Choroid plexus epithelial cell (primary cell): Measurements from ENCODE around the gene NR0B2.

ENCODE experiments used
- DNase-seq: peaks from one replicate; pipeline ENCODE4 v3.0.0-alpha.2; 2010; ENCODE audit warnings: low read depth
- H3K4me3 ChIP-seq: 2 replicates; pipeline ENCODE4 v1.5.1; 2011; ENCODE audit warnings: low read depth, mild to moderate bottlenecking, control low read depth, low read length, moderate library complexity
- TF ChIP-seq, protein P1 (sequence below): conservative IDR thresholded peaks from 2 replicates; pipeline ENCODE4 v1.5.1; 2011; ENCODE audit warnings: low read depth, mild to moderate bottlenecking, control low read depth, inconsistent platforms, low read length, moderate library complexity

Gene NR0B2, protein sequence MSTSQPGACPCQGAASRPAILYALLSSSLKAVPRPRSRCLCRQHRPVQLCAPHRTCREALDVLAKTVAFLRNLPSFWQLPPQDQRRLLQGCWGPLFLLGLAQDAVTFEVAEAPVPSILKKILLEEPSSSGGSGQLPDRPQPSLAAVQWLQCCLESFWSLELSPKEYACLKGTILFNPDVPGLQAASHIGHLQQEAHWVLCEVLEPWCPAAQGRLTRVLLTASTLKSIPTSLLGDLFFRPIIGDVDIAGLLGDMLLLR

DNA sequence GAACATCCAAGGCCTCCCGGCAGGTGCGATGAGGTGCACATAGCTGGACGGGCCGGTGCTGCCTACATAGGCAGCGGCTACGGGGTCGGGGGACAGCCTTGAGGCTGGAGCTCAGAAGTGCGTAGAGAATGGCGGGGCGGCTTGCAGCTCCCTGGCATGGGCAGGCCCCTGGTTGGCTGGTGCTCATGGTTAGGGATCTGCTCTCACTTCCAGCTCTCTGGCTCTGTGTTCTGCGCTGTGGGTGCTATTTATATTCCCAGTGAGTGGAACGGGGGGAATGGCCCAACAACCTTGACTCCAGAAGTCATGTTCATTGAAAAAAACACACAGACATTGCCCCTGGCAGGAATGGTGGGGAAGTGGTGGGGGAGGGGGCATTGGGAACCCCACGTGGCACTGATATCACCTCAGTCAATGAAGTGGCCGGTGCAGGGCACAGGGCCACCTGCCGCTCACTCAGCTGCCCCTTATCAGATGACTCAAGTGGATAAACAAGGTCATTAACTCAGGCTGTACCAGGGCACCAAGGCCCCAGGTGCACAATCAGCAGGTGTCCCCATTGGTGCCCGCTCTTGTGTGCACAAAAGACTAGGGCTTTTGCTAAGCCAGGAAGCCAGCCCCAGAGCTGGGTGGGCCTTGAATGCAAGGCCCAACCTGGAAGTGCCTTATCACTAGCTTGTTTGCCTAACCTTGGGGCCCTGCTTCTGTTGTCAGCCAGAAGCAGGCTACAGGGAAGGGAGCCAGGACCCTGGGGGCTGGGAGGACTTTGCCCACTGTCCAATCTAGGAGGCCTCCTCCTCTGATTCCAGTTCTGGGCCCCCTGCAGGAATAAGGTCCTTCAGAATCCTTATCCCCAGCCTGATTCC is at the start of gene NR0B2:
NR0B2 (minus strand) TSS at position 222 of the 866 bp plus-strand sequence; CDS start at position 187, 35 bp downstream.
- DNase-seq = no peak
- TF ChIP-seq, protein P1, sequence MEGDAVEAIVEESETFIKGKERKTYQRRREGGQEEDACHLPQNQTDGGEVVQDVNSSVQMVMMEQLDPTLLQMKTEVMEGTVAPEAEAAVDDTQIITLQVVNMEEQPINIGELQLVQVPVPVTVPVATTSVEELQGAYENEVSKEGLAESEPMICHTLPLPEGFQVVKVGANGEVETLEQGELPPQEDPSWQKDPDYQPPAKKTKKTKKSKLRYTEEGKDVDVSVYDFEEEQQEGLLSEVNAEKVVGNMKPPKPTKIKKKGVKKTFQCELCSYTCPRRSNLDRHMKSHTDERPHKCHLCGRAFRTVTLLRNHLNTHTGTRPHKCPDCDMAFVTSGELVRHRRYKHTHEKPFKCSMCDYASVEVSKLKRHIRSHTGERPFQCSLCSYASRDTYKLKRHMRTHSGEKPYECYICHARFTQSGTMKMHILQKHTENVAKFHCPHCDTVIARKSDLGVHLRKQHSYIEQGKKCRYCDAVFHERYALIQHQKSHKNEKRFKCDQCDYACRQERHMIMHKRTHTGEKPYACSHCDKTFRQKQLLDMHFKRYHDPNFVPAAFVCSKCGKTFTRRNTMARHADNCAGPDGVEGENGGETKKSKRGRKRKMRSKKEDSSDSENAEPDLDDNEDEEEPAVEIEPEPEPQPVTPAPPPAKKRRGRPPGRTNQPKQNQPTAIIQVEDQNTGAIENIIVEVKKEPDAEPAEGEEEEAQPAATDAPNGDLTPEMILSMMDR = no peak
- H3K4me3 ChIP-seq = no peak within 1 kb of the TSS

DNA sequence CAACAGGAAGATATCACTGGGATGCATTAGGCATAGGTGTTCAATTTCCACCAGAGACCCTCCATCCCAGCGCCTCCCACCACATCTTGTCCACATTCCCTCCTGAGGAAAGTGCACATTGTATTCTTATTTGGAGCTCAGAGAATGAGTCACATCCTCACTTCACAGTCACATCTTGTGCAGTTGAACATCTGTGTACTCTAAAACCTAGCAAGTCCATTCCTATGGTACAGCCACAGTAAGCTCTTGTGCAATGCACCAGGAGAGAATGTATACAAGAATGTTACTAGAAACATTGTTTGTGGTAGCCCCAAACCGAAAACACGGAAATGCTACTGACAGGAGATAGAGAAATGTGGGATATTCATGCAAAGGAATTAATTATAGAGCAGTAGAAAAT is 48.1 kb upstream of the NR0B2 start:
- peak; percentile 97 for DNase-seq

DNA sequence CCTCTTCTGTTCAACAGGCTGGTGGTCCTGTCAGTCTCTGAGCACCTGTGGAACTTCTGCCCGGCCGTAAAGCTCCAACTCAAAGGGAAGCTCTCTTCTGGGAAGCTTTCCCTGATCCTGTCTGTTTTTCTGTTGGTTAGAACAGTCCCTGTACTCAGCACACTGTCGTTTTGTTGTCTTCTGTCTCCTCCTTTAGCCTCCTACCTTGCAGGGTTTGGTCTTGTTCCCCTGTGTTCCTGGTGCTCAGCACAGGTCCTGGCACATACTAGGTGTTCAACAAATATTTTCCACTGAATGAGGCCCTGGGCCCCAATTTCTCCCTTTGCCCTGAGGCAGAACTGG is 46.8 kb upstream of the NR0B2 start:
- TF ChIP-seq, protein P1 = no peak
- no peak for DNase-seq
- H3K4me3 ChIP-seq = peak overlapping the region; percentile 54

More for the DNA sequence above, 48.1 kb upstream of the NR0B2 start:
- H3K4me3 ChIP-seq = no peak overlapping the region
- TF ChIP-seq, protein P1 = no peak

DNA sequence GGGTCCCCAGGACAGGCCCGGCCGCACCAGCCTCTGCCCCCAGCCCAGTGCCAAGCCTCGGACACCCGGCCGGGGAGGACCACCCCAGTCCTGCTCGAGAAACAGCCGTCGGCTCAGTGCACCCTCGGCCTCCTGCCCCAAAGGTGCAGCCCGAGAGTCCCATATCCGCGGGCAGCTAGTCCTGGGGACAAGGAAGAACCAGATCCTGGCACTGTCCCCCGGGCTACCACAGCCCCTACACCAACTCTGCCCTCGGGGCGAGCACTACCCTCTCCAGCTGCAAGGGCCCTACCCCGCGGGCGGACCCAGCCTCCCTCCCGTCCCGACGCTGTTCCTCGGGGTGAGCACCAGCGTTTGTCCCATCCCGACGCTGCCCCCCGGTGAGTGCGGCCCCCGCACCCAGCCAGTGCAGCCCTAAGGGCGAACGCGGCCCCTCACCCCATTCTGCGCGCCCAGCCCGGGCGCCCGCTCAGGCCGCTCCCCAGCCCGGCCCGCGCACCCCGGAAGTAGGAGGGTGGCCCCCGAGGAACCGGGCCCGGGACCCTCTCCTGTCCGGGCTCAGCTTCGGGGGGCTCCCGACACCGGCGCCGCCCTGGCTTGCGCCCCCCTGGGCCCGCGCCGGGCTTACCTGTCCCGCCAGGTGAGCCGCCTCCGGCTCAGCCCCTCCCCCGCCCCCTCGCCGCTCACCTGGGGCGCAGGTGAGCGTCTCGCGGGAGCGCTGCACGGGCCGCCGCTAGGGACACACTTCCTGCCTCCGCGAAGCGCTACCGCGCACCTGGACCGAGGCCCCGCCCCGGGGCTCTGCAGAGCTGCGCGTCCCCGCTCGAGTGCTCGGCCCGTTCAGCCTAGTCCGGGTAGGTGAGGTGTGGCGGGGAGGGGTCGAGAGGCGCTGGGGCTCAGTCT is 46.2 kb upstream of the NR0B2 start, which contains the start of gene KDF1:
KDF1 (minus strand) TSS at position 747 of the 903 bp plus-strand sequence. CDS start 8,088 bp downstream, outside the sequence.
- peak within 1 kb of the TSS; percentile 54 for H3K4me3 ChIP-seq
- TF ChIP-seq, protein P1 = no peak
- no peak for DNase-seq

DNA sequence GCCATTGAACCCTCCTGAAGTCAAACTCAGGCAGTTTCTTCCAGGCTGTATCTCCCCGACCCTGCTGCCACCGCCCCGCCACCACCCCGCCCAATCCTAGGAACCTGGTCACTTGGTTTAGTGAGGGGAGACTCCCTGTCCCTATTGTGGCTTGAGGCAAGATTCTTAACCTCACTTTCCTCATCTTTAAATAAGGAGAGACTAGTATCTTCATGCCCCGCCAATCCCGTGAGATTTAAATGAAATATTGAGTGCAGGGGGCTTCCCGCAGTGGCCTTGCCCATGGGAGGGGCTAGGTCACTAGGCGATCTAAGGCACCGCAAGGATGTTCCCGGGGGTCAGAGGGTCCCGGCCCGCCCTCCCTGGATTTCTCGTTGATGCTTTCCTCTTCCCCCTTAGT is 45.5 kb upstream of the NR0B2 start:
- TF ChIP-seq, protein P1 = no peak
- no peak for DNase-seq
- H3K4me3 ChIP-seq = peak overlapping the region; percentile 54

DNA sequence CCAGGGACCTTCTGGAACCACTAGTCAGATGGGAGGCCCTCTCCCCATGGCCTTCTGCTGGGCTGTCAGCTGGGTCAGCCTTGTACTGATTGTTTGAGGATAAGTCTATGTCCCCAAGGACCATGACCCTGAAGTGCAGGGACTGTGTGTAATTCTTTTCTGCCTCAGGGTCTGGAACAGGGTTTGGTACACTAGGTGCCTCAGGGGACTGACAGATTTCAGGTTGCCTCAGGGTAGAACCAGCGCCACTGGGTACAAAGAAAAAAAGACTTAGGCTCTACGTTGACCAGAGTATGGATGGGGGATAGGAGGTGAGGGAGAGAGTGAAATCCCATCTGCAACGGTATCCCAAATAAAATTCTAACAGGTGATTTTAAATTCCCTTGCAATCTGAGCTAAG is 43.5 kb upstream of the NR0B2 start:
- DNase-seq = no peak
- H3K4me3 ChIP-seq = no peak overlapping the region
- TF ChIP-seq, protein P1 = no peak
